ENCODE measurements around the gene TNNT1. TPM values are rescaled to one million over a fixed set of nuclear protein-coding genes. Genes with fewer than 3 reads are reported as not detected.

The TNNT1 gene
- polyA plus RNA-seq, 2 of the 4 experiments (the other 2 are of a cell fraction), result 140 to 155 TPM

DNA sequence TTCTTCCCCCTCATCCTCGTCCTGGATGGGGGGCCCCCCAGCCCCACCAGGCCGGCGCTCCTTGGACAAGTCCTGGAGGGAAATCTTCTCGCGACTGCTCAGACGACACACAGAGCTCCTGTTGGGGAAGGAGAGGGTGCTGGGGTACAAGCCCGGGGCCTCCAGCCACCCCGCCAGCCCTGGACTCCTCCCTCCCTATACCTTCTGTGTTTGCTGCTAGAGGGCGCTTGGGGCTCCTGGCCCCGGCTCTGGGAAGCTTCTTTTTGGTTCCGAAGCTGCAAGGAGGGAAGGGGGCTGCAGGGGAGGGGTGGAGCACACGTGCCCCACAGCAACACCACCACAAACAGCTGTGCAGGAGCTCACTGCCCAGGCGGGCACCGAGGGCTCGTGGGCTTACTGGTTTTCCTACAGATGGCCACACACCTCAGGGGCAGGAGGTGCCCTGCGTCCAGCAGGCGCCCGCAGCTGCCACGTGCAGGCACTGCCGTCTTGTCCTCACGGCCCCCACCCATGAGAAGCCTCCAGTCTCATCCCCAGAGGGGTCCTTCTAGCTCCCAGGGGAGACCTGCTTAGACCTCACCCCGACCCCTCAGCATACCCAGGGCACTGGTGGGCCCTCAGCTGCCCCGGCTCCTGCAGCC is 52.8 kb downstream of the TNNT1 start:
- ChIA-PET POLR2A (no interaction called here), CTCF (interaction anchor here (0.8 to 2.0 kb wide), 5 partner anchors 8 to 322 kb away, joined by 3 to 5 read pairs (median 4); no protein-coding TSS in a partner anchor)
- ATAC-seq (peak; percentile 59 to 60), FAIRE-seq (no peak), DNase-seq (ENCODE audit: low read depth in 1 of 2, low spot score in 1 of 2) (no peak)
- no peak overlapping the region for H3K27ac ChIP-seq
- no peaks in the 10 kb centered on the region for H3K4me1 ChIP-seq
- H3K9me3 ChIP-seq, result no peaks in the 10 kb centered on the region
- WGBS (ENCODE audit: missing lambda C conversion rate), result 78% methylated on average over 20 of the region's 23 CpGs
- no peak overlapping the region for H3K4me3 ChIP-seq
- H3K4me2 ChIP-seq, result no peak overlapping the region
- TF ChIP-seq ESRRA (IDR thresholded peaks at IDR 0.05; ENCODE audit: borderline replicate concordance, low read length), result no peak
- TF ChIP-seq BHLHE40 (IDR thresholded peaks at IDR 0.05; ENCODE audit: low read depth, low read length), result no peak
- TF ChIP-seq, protein P1, sequence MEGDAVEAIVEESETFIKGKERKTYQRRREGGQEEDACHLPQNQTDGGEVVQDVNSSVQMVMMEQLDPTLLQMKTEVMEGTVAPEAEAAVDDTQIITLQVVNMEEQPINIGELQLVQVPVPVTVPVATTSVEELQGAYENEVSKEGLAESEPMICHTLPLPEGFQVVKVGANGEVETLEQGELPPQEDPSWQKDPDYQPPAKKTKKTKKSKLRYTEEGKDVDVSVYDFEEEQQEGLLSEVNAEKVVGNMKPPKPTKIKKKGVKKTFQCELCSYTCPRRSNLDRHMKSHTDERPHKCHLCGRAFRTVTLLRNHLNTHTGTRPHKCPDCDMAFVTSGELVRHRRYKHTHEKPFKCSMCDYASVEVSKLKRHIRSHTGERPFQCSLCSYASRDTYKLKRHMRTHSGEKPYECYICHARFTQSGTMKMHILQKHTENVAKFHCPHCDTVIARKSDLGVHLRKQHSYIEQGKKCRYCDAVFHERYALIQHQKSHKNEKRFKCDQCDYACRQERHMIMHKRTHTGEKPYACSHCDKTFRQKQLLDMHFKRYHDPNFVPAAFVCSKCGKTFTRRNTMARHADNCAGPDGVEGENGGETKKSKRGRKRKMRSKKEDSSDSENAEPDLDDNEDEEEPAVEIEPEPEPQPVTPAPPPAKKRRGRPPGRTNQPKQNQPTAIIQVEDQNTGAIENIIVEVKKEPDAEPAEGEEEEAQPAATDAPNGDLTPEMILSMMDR (IDR thresholded peaks at IDR 0.05), result 0 out of 3 replicates have a peak, but pooled peaks have one; percentile 12
- no peak for TF ChIP-seq RARB (CRISPR knock-in tag; IDR thresholded peaks at IDR 0.05)

DNA sequence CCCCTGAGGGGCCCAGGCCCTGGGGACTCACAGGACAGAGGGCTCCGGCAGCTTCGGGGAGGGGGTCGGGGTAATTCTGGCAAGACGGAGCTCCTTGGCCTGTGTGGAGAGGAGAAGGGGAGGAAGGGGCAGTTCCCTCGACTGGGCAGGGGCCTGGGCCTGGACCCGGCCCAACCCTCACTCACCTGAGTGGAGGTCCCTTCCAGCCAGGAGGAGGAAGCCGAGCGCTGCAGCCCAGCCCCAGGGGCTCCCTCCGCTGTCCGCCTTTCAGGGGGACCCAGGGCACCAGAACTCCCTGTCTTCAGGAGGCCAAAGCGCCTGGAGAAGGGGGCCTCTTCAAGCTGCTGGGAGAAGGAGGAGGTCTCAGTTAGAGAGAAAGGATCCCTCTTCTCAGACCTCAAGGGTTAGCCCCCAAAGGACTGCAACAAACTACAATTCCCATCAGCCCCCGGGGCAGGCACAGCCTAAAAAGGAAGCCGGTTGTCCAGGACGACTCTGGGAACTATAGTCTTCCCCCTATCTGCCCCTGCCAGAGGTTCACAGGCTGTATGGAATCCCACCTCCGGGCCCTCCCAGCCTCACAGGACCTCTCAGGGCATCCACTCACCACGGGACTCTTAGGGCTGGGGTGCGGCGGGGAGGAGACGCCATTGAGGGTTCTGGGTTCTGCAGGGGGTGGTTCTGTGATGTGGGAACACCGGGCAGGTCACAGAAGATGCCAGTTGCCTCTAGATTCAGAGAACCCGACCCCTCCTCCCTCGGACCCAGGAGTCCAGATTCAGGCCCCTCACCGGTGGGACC is 53.5 kb downstream of the TNNT1 start:
- WGBS (ENCODE audit: missing lambda C conversion rate), result 76% methylated on average over 18 of the region's 23 CpGs
- ChIA-PET CTCF (interaction anchor here (0.8 to 2.0 kb wide), 4 partner anchors 9 to 46 kb away, joined by 3 to 5 read pairs (median 4); no protein-coding TSS in a partner anchor), POLR2A (no interaction called here)
- peak; percentile 45 to 71 for ATAC-seq
- no peak overlapping the region for H3K4me2 ChIP-seq
- H3K27ac ChIP-seq, result no peak overlapping the region
- no peaks in the 10 kb centered on the region for H3K9me3 ChIP-seq
- TF ChIP-seq HDAC2 (IDR thresholded peaks at IDR 0.05), result no peak
- no peak for TF ChIP-seq POLR2AphosphoS2 (conservative IDR thresholded peaks at IDR 0.05; ENCODE audit: low read length)
- no peak for TF ChIP-seq JUNB (IDR thresholded peaks at IDR 0.05)
- TF ChIP-seq, protein P2, sequence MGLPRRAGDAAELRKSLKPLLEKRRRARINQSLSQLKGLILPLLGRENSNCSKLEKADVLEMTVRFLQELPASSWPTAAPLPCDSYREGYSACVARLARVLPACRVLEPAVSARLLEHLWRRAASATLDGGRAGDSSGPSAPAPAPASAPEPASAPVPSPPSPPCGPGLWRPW (IDR thresholded peaks at IDR 0.05), result no peak
- TF ChIP-seq ESRRA (IDR thresholded peaks at IDR 0.05; ENCODE audit: borderline replicate concordance, low read length), result no peak
- no peak for TF ChIP-seq FOSB (CRISPR knock-in tag; IDR thresholded peaks at IDR 0.05)
- TF ChIP-seq, protein P3, sequence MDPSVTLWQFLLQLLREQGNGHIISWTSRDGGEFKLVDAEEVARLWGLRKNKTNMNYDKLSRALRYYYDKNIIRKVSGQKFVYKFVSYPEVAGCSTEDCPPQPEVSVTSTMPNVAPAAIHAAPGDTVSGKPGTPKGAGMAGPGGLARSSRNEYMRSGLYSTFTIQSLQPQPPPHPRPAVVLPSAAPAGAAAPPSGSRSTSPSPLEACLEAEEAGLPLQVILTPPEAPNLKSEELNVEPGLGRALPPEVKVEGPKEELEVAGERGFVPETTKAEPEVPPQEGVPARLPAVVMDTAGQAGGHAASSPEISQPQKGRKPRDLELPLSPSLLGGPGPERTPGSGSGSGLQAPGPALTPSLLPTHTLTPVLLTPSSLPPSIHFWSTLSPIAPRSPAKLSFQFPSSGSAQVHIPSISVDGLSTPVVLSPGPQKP (IDR thresholded peaks at IDR 0.05; ENCODE audit: low read depth, low read length), result no peak
- TF ChIP-seq, protein P4, sequence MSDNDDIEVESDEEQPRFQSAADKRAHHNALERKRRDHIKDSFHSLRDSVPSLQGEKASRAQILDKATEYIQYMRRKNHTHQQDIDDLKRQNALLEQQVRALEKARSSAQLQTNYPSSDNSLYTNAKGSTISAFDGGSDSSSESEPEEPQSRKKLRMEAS (IDR thresholded peaks at IDR 0.05), result no peak
- no peak for TF ChIP-seq HOXA7 (CRISPR knock-in tag; IDR thresholded peaks at IDR 0.05)
- TF ChIP-seq CBX8 (IDR thresholded peaks at IDR 0.05), result no peak
- no peak overlapping the region for H3K4me3 ChIP-seq
- no peaks in the 10 kb centered on the region for H3K4me1 ChIP-seq
- no peak for DNase-seq (ENCODE audit: low read depth in 1 of 2, low spot score in 1 of 2)
- FAIRE-seq, result no peak

DNA sequence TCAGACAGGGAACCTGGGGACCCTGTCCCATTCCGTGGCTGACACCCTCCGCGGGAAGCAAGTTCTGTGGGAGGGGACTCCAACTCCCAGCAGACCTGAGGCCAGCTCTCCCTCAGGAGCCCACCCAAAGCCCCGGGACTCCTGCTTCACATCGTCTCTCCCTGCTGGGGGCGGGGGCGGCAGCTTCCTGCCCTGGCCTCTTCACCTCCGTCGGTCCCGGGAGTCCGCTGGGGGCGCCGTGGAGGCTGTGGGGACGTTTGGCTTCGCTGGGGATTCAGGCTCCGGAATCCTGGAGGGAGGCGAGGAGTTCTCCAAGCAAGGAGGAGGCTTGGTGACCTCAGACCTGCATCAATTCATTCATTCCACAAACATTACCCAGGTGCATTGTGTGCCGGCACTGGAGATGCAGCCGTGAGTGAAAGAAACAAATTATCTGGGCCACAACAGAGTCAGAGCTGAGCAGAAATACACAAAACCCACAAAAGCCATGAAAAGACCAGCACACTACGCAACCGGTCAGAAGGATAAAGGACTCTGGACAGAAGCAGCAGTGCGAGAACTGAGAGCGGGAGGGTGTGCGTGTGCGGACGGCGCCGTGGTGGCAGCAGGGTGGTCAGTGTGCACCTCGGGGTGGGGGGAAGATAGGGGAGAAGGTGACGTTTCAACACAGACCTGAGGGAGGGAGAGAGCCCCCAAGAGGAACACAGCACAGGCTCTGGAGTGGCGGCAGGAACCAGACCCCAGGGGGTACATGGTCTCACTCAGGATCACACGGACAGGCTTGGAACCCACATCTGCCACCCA is 54.3 kb downstream of the TNNT1 start:
- CTCF ChIA-PET, result interaction anchor here (0.8 to 2.0 kb wide), 3 partner anchors 14 to 46 kb away, joined by 3 to 5 read pairs (median 4); no protein-coding TSS in a partner anchor
- Histone ChIP-seq H3K4me3 (no peak overlapping the region), H3K27ac (no peak overlapping the region), H3K4me2 (no peak overlapping the region), H3K4me1 (no peaks in the 10 kb centered on the region), H3K9me3 (no peaks in the 10 kb centered on the region)
- TF ChIP-seq MAZ (IDR thresholded peaks at IDR 0.05; ENCODE audit: borderline replicate concordance, low read depth, low read length), result no peak
- TF ChIP-seq NPAS2 (CRISPR knock-in tag; IDR thresholded peaks at IDR 0.05; ENCODE audit: borderline replicate concordance), result no peak
- ATAC-seq (peak in 1 of 2 experiments; percentile 11; a peak in 2 of 6 replicates), DNase-seq (ENCODE audit: low read depth in 1 of 2, low spot score in 1 of 2) (no peak), FAIRE-seq (no peak)
- 78% methylated on average over 32 of the region's 32 CpGs for WGBS (ENCODE audit: missing lambda C conversion rate)
- POLR2A ChIA-PET, result no interaction called here

All from A549 (cell line).